H1 (cell line): ENCODE results near the gene SLC26A11. TPM values are rescaled to one million over a fixed set of nuclear protein-coding genes. Genes with fewer than 3 reads are reported as not detected.

Experiments
- RAD21 ChIP-seq, 2 experiments: IDR thresholded peaks in 1 of 2; conservative IDR thresholded peaks in 1 of 2; 2 replicates each; pipeline ENCODE4 v1.6.1; 2011; ENCODE audit warnings: low read depth in 2 of 2, low read length in 2 of 2, improper control_type of control experiment in 1 of 2, inconsistent platforms in 1 of 2, mild to moderate bottlenecking in 1 of 2, moderate library complexity in 1 of 2
- RNF2 ChIP-seq: fragments of 200-900, 300-1000 bp; sonication (generic); IDR thresholded peaks from 2 replicates; pipeline ENCODE4 v1.7.1; 2016; ENCODE audit warnings: borderline replicate concordance, low read depth, mild to moderate bottlenecking, antibody characterized with exemption, low read length; ENCODE audit not compliant: poor library complexity, severe bottlenecking; ENCODE audit errors: missing control alignments
- polyA plus RNA-seq, 7 experiments: library from polyadenylated mRNA; depleted of rRNA in 3 of 7; stranded (reverse) in 5 of 7; unstranded in 2 of 7; fragments of >200 nt in 5 of 7; fragments of 200-250 nt in 2 of 7; gene quantifications; 1 replicate in 5 of 7; 2 replicates in 1 of 7; 4 replicates in 1 of 7; pipeline versions ENCODE4 v1.2.1 to v1.2.3, GENCODE V29; 2011 to 2013; ENCODE audit warnings: missing spikeins in 2 of 7, mixed read lengths in 2 of 7
- total RNA-seq: library from RNA; stranded (reverse); fragmentation: NEBNext Ultra II Directional; extraction: Animal tissue kit (Norgen Biotek cat#: 25700); gene quantifications from 2 replicates; pipeline ENCODE4 v1.2.1, GENCODE V29; 2021

Gene SLC26A11
- total and polyA plus RNA-seq, 2 of the 8 experiments (the other 6 are each of a cell fraction or from before 2014, with no cell fraction given), result 15.5 to 25.9 TPM

GRCh38 chr17:80270836-80271235, 50.6 kb downstream of the SLC26A11 start (continued):
- TF ChIP-seq RAD21 (IDR thresholded peaks at IDR 0.05 in 1 of 2, conservative IDR thresholded peaks at IDR 0.05 in 1 of 2; ENCODE audit: low read depth in 2 of 2, low read length in 2 of 2) (peak; percentile 29 to 34; a peak in 3 of 4 replicates), RNF2 (no peak)
